B cell (primary cell): Measurements from ENCODE around the gene DAZAP1. TPM values are rescaled to one million over a fixed set of nuclear protein-coding genes. Genes with fewer than 3 reads are reported as not detected.
"Not testable (repeated sequence)": the region's sequence is repeated elsewhere in the genome, so short reads cannot be mapped to it uniquely, and the experiment has no call there.

Experiments used
- ATAC-seq: fragments of 200-7000 bp; cut with Tn5 transposase; one replicate; pipeline ENCODE4 v1.10.0; 2021; ENCODE audit warnings: low read depth, mild to moderate bottlenecking, moderate number of reproducible peaks, moderate library complexity
- CTCF ChIA-PET: fragments of 350-600 bp; sonication (Branson Sonifier 250); formaldehyde crosslinking; loops from one replicate; lab custom pipeline; 2021; ENCODE audit warnings: antibody characterized with exemption, inconsistent platforms; lab: Charles Lee
- POLR2A ChIA-PET: fragments of 350-600 bp; sonication (Branson Sonifier 250); formaldehyde crosslinking; loops from one replicate; lab custom pipeline; 2021; ENCODE audit warnings: antibody characterized with exemption; lab: Charles Lee
- DNase-seq: peaks from one replicate; pipeline ENCODE4 v3.0.0; 2013
- H2AFZ ChIP-seq: 2 replicates; pipeline ENCODE4 v1.6.1; 2012; ENCODE audit warnings: mild to moderate bottlenecking, low read depth, low read length; ENCODE audit not compliant: insufficient read depth, poor library complexity, severe bottlenecking
- H3K27ac ChIP-seq, 2 donors: 1 replicate in 1 of 2; 2 replicates in 1 of 2; pipeline ENCODE4 v1.5.1; 2012 to 2013; ENCODE audit warnings: low read length in 2 of 2, mild to moderate bottlenecking in 2 of 2, moderate library complexity in 1 of 2
- H3K27me3 ChIP-seq, 4 experiments: fragments of 200-600 bp in 1 of 4; sonication (generic) in 1 of 4; replicated peaks in 1 of 4; 1 replicate in 2 of 4; 2 replicates in 2 of 4; pipeline versions ENCODE4 v1.6.1 to v1.7.0; 2013 to 2016; ENCODE audit warnings: low read length in 3 of 4, mild to moderate bottlenecking in 2 of 4, mixed read lengths in 1 of 4, moderate library complexity in 1 of 4; ENCODE audit not compliant: insufficient read depth in 4 of 4, control insufficient read depth in 3 of 4; ENCODE audit errors: control extremely low read depth in 1 of 4
- H3K36me3 ChIP-seq, 2 experiments: replicated peaks in 1 of 2; 1 replicate in 1 of 2; 2 replicates in 1 of 2; pipeline versions ENCODE4 v1.6.1 to v1.7.1; 2013; ENCODE audit warnings: low read length in 1 of 2; ENCODE audit not compliant: insufficient read depth in 2 of 2, control insufficient read depth in 1 of 2; ENCODE audit errors: control extremely low read depth in 1 of 2, extremely low read depth in 1 of 2
- H3K4me1 ChIP-seq, 2 donors: fragments of 200-600 bp in 1 of 2; sonication (generic) in 1 of 2; 1 replicate in 1 of 2; 2 replicates in 1 of 2; pipeline versions ENCODE4 v1.5.1 to v1.6.1; 2013 to 2017; ENCODE audit warnings: low read length in 2 of 2; ENCODE audit not compliant: control insufficient read depth in 2 of 2, insufficient read depth in 2 of 2
- H3K4me2 ChIP-seq: replicated peaks from 2 replicates; pipeline ENCODE3; 2012; ENCODE audit warnings: mild to moderate bottlenecking, low read depth, low read length; ENCODE audit not compliant: poor library complexity, severe bottlenecking
- H3K4me3 ChIP-seq, 5 experiments: fragments of 200-600 bp in 1 of 5; sonication (generic) in 1 of 5; 1 replicate in 3 of 5; 2 replicates in 2 of 5; pipeline versions ENCODE4 v1.5.1 to v1.7.0; 2011 to 2016; ENCODE audit warnings: low read length in 4 of 5, mild to moderate bottlenecking in 4 of 5, low read depth in 2 of 5, control low read depth in 1 of 5, moderate library complexity in 1 of 5; ENCODE audit not compliant: insufficient read depth in 1 of 5; ENCODE audit errors: control extremely low read depth in 1 of 5, extremely low read depth in 1 of 5
- H3K79me2 ChIP-seq: fragments of 200-600 bp; sonication (generic); one replicate; pipeline ENCODE4 v1.6.0; 2016; ENCODE audit warnings: low read length; ENCODE audit not compliant: control insufficient read depth, insufficient read depth
- H3K9ac ChIP-seq: fragments of 200-600 bp; sonication (generic); 2 replicates; pipeline ENCODE4 v1.6.1; 2017; ENCODE audit warnings: mild to moderate bottlenecking, low read length, moderate library complexity
- H3K9me3 ChIP-seq, 3 donors: one replicate each; pipeline versions ENCODE4 v1.6.1 to v1.7.1; 2013; ENCODE audit warnings: low read length in 2 of 3; ENCODE audit not compliant: control insufficient read depth in 2 of 3, insufficient read depth in 1 of 3; ENCODE audit errors: control extremely low read depth in 1 of 3
- H4K20me1 ChIP-seq: 2 replicates; pipeline ENCODE4 v1.6.0; 2012; ENCODE audit warnings: mild to moderate bottlenecking, low read length; ENCODE audit not compliant: insufficient read depth, control insufficient read depth, poor library complexity, severe bottlenecking
- H3K27ac Mint-ChIP-seq: one replicate; pipeline ENCODE4 v1.8.0; 2021; ENCODE audit warnings: mixed read lengths
- H3K27me3 Mint-ChIP-seq: one replicate; pipeline ENCODE4 v1.8.0; 2021; ENCODE audit warnings: mixed read lengths
- H3K4me1 Mint-ChIP-seq: one replicate; pipeline ENCODE4 v1.8.0; 2021; ENCODE audit warnings: mixed read lengths
- H3K4me3 Mint-ChIP-seq: one replicate; pipeline ENCODE4 v1.8.0; 2021; ENCODE audit warnings: mixed read lengths
- H3K9me3 Mint-ChIP-seq: one replicate; pipeline ENCODE4 v1.8.0; 2022; ENCODE audit warnings: mixed read lengths; ENCODE audit not compliant: insufficient read depth
- CTCF ChIP-seq: fragments of 200-600 bp; IDR thresholded peaks from one replicate; pipeline ENCODE4 v1.8.0; 2022; ENCODE audit warnings: antibody characterized with exemption, mild to moderate bottlenecking
- EZH2 ChIP-seq: IDR thresholded peaks from 2 replicates; pipeline ENCODE4 v1.6.1; 2012; ENCODE audit warnings: borderline replicate concordance, low read depth, mild to moderate bottlenecking, moderate library complexity, low read length; ENCODE audit not compliant: insufficient read depth, poor library complexity, severe bottlenecking
- WGBS: methylation state at CpG from one replicate; pipeline ENCODE4 v1.1.5; 2013; ENCODE audit warnings: missing lambda C conversion rate; ENCODE audit not compliant: insufficient coverage; 5-methylcytosine and 5-hydroxymethylcytosine counted together
- intact Hi-C: fragments of 100-400 bp; cut with micrococcal nuclease; formaldehyde crosslinking; loops from one replicate; pipeline ENCODE4 v1.10.0; 2022
- polyA plus RNA-seq: library from polyadenylated mRNA; depleted of rRNA; stranded (reverse); fragments of >200 nt; gene quantifications from 2 replicates; pipeline ENCODE4 v1.2.3, GENCODE V29; 2012
- total RNA-seq, 2 donors: library from RNA; stranded (reverse); fragments of 120-200 nt in 1 of 2; gene quantifications; 1 replicate in 1 of 2; 2 replicates in 1 of 2; pipeline versions ENCODE4 v1.2.3 to v1.2.4, GENCODE V29; 2013 to 2022

The DAZAP1 gene
- total and polyA plus RNA-seq, 2 donors (not counting 1 experiment from before 2014, with no cell fraction given): 54.8 to 125 TPM

GRCh38 chr19:1475751-1476437 lies 68.5 kb downstream of the DAZAP1 start:
- intact Hi-C loops: no loop called here
- no peak overlapping the region for H3K4me3 Mint-ChIP-seq
- no peak for ATAC-seq

DNA sequence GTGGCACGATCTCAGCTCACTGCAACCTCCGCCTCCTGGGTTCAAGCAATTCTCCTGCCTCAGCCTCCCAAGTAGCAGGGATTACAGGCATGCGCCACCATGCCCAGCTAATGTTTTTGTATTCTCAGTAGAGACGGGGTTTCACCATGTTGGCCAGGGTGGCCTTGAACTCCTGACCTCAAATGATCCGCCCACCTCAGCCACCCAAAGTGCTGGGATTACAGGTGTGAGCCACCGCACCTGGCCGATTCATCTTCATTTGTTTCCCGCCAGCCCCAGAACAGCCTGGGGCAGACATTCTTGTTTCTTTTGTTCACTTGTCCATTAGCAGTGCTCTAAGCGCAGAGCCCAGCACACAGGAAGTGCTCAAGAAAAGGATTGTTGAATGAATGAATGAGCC lies 69.7 kb downstream of the DAZAP1 start:
- ATAC-seq, POLR2A ChIA-PET, DNase-seq, intact Hi-C loops, CTCF ChIA-PET, H3K27ac Mint-ChIP-seq, H3K4me3 ChIP-seq, H3K27ac ChIP-seq, H3K9ac ChIP-seq, H2AFZ ChIP-seq, H3K4me2 ChIP-seq, H3K9me3 Mint-ChIP-seq, H3K27me3 Mint-ChIP-seq, H3K36me3 ChIP-seq, H3K9me3 ChIP-seq: not testable (repeated sequence)
- peaks cover 0 to 10% (median 5%) of the 10 kb centered on the region in 4 experiments for H3K27me3 ChIP-seq
- peaks cover 30% of the 10 kb centered on the region for H3K79me2 ChIP-seq
- WGBS: 92% methylated on average over 6 of the region's 9 CpGs
- H4K20me1 ChIP-seq: peaks cover 50% of the 10 kb centered on the region
- Mint-ChIP-seq H3K4me3 (peak overlapping the region; percentile 39), H3K4me1 (peaks cover 17% of the 10 kb centered on the region)
- peaks cover 13 to 24% of the 10 kb centered on the region in 2 donors for H3K4me1 ChIP-seq

More at GRCh38 chr19:1475751-1476437, 68.5 kb downstream of the DAZAP1 start:
- H3K4me1 Mint-ChIP-seq: peaks cover 27% of the 10 kb centered on the region
- Histone ChIP-seq H3K4me1 (peaks cover 25 to 36% of the 10 kb centered on the region in 2 donors), H3K27me3 (peaks cover 0 to 22% (median 10%) of the 10 kb centered on the region in 4 experiments), H3K9ac (no peak overlapping the region), H3K79me2 (peaks cover 33% of the 10 kb centered on the region), H3K9me3 (no peaks in the 10 kb centered on the region), H3K36me3 (peaks cover 0 to 4% of the 10 kb centered on the region in 2 experiments), H2AFZ (no peak overlapping the region), H3K4me3 (no peak overlapping the region), H3K27ac (no peak overlapping the region), H3K4me2 (no peak overlapping the region), H4K20me1 (peaks cover 62% of the 10 kb centered on the region)
- H3K27me3 Mint-ChIP-seq: peaks cover 3% of the 10 kb centered on the region
- ChIA-PET CTCF (interaction anchor here (1.1 kb wide), 1 partner anchor 32 kb away, joined by 3 read pairs; no protein-coding TSS in a partner anchor), POLR2A (interaction anchor here (0.8 kb wide), 1 partner anchor 22 kb away, joined by 10 read pairs; no protein-coding TSS in a partner anchor)
- DNase-seq: no peak
- WGBS: 98% methylated on average over 31 of the region's 31 CpGs
- H3K9me3 Mint-ChIP-seq: no peaks in the 10 kb centered on the region
- no peak overlapping the region for H3K27ac Mint-ChIP-seq
- TF ChIP-seq CTCF: no peak
- no peak for TF ChIP-seq EZH2
